HL-60 (cell line): ENCODE results near the gene PBRM1.

ENCODE experiments used
- DNase-seq, 2 experiments: peaks; one replicate each; pipeline ENCODE4 v3.0.0-alpha.2; 2010 to 2020; ENCODE audit warnings: low read depth in 1 of 2, low spot score in 1 of 2
- H3K27ac ChIP-seq: fragments of 250-450 bp; sonication (Bioruptor Pico); replicated peaks from 2 replicates; pipeline ENCODE4 v1.5.1; 2020; ENCODE audit warnings: mild to moderate bottlenecking, moderate library complexity
- H3K27me3 ChIP-seq: fragments of 250-450 bp; sonication (Bioruptor Pico); 2 replicates; pipeline ENCODE4 v1.5.1; 2021; ENCODE audit warnings: mild to moderate bottlenecking, moderate library complexity; ENCODE audit not compliant: insufficient read depth, poor library complexity, severe bottlenecking
- H3K4me3 ChIP-seq: replicated peaks from 2 replicates; pipeline ENCODE4 v1.5.1; 2011; ENCODE audit warnings: mild to moderate bottlenecking, control low read depth, low read length; ENCODE audit not compliant: insufficient read depth
- GABPA ChIP-seq: IDR thresholded peaks from 2 replicates; pipeline ENCODE4 v1.6.1; 2012; ENCODE audit warnings: low read depth
- POLR2AphosphoS5 ChIP-seq: IDR thresholded peaks from 2 replicates; pipeline ENCODE4 v1.6.1; 2012; ENCODE audit warnings: low read depth
- REST ChIP-seq: IDR thresholded peaks from 2 replicates; pipeline ENCODE4 v1.6.1; 2012; ENCODE audit warnings: low read depth; ENCODE audit not compliant: insufficient replicate concordance
- SPI1 ChIP-seq: IDR thresholded peaks from 2 replicates; pipeline ENCODE4 v1.6.1; 2012; ENCODE audit warnings: low read depth, mild to moderate bottlenecking, borderline replicate concordance
- TF ChIP-seq, protein P1 (sequence below): IDR thresholded peaks from one replicate; pipeline ENCODE4 v1.5.1; 2011; ENCODE audit warnings: low read length, control low read depth, inconsistent platforms; ENCODE audit not compliant: insufficient read depth

The PBRM1 gene

GRCh38 chr3:52719618-52720017, 33.9 kb upstream of the PBRM1 start:
- no peak overlapping the region for H3K4me3 ChIP-seq
- H3K27ac ChIP-seq = no peak overlapping the region
- H3K27me3 ChIP-seq = no peaks in the 10 kb centered on the region
- TF ChIP-seq SPI1 = no peak
- TF ChIP-seq, protein P1, sequence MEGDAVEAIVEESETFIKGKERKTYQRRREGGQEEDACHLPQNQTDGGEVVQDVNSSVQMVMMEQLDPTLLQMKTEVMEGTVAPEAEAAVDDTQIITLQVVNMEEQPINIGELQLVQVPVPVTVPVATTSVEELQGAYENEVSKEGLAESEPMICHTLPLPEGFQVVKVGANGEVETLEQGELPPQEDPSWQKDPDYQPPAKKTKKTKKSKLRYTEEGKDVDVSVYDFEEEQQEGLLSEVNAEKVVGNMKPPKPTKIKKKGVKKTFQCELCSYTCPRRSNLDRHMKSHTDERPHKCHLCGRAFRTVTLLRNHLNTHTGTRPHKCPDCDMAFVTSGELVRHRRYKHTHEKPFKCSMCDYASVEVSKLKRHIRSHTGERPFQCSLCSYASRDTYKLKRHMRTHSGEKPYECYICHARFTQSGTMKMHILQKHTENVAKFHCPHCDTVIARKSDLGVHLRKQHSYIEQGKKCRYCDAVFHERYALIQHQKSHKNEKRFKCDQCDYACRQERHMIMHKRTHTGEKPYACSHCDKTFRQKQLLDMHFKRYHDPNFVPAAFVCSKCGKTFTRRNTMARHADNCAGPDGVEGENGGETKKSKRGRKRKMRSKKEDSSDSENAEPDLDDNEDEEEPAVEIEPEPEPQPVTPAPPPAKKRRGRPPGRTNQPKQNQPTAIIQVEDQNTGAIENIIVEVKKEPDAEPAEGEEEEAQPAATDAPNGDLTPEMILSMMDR = no peak
- no peak for TF ChIP-seq GABPA
- no peak for DNase-seq

DNA sequence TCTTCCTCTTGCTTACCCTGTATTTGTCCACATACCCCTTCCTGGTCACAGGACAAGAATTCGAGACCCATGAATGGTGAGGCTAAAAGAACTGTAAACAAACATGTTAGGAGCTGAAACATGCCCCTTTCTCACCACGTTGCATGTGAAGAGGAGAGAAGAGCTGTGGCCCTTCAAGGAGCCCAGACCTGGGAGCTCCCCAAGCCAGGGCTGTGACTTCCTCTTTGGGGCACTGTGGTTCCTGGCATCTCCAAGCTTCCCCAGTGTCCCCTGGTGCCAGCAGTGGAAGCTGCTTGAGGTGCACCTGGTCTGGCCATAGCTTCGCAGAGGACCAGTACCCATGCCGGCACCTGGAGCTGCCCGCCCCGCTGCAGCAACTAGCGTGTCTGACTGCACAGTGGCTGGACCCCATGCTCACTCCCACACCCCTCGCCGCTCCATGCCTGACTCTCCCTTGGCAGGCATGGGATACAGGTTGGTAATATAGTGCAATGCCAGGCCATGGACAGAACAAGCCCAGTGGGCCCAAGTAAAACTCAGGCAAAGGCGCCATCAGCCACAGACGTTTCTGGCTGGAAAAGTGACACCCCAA, 30.1 kb upstream of the PBRM1 start:
- Histone ChIP-seq H3K4me3 (no peak overlapping the region), H3K27ac (peak overlapping the region; percentile 52), H3K27me3 (no peaks in the 10 kb centered on the region)
- DNase-seq = peak; percentile 60 to 84
- TF ChIP-seq POLR2AphosphoS5 = no peak
- TF ChIP-seq SPI1 = peak; percentile 95

DNA sequence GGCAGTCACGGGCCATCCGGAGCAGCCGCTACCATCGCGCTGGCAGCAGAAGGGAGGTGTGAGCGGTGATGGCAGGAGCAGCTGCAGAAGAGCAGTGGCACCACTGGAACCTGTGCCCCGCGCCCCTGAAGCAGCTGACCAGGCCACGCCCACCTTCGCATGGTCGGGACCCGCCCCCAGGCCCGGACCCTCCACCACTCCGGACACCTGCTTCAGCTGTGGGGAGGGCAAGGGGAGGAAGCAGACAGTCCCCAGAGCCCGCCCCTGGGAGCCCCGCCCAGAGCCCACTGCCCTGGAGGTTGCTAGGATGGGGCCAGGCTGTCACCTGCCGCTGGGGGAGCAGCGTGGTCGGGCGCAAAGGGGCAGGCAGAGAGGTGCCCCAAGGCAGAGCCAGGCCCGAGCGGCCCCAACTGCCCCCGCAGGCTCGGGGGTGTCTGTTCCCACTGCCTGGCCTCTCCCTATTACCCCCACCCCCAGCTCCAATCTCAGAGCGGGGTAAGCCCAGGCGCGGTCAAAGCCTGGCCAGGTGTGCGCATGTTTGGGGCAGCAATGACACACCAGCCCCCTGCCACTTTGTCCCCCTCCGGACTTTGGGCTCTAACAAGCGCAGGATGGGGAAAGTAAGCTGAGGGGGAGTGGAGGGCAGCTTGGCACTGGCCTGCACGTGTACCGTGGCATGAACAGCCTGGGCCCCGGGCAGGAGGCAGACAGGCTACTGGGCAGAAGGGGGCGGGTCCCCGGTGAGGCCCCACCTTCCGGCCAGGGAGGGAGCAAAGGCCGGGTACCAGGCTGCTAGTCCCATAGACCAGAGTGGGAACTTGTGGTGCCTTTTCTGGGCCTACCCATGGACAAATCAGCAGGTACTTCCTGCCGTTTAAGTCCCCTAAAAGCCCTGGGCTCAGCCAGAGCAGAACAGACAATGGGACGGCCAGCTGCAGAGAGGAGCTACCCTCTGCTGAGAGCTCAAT, 28.9 kb upstream of the PBRM1 start:
- peak overlapping the region; percentile 52; the same call in 1 of the 2 replicates for H3K27ac ChIP-seq
- no peak for TF ChIP-seq SPI1
- TF ChIP-seq, protein P1 = no peak
- no peak for TF ChIP-seq POLR2AphosphoS5
- TF ChIP-seq GABPA = no peak
- no peak for TF ChIP-seq REST

DNA sequence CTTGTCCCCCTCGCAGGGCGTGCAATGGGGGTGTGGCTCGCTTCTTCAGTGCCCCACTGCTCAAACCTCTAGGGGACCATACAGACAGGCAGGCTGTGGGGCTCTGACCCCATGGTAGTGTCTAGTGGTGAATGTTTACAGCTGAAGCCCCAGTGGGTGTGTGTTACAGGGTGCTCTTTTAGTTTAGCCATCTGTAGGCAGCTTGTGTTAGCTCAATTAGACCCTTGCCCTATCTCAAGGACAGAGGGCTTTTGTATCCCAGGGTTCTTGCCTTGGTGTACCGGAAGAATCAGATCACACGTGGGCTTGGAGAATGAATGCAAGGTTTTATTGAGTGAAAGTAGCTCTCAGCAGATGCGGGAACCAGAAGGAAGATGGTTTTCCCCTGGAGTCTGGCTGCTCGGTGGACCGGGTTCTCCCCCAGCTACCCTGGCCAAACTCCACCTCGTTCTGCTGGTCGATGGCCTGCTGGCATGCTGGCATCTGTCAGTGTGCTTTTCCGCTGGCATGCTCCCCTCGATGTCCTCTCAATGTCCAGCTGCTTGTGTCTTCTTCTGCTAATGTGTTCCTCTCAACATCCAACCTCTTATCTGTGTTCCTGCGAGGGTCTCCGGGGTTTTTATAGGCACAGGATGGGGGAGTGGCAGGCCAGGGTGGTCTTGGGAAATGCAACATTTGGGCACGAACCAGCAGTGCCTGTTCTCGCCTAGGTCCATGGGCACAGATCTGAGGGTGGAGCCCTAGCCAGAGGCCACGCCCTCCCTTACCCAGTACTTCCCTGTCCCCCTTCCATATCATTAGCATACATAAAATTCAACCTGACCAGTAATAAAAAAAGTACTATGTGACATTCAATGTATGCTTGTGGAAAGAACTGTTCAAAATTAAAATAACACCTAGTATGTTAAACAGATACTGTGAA, 26.8 kb upstream of the PBRM1 start:
- Histone ChIP-seq H3K4me3 (no peak overlapping the region), H3K27me3 (no peaks in the 10 kb centered on the region), H3K27ac (no peak overlapping the region)
- TF ChIP-seq, protein P1 = no peak
- TF ChIP-seq SPI1 = no peak
- no peak for TF ChIP-seq REST
- TF ChIP-seq GABPA = no peak
- TF ChIP-seq POLR2AphosphoS5 = no peak
- no peak for DNase-seq

More for the DNA sequence above, 28.9 kb upstream of the PBRM1 start:
- Histone ChIP-seq H3K27me3 (no peaks in the 10 kb centered on the region), H3K4me3 (no peak overlapping the region)
- DNase-seq = no peak
